ENCODE measurements around the gene SLC15A4.

- TF ChIP-seq MAFK (IDR thresholded peaks at IDR 0.05; ENCODE audit: low read length) (no peak), SETDB1 (IDR thresholded peaks at IDR 0.05; ENCODE audit: low read length) (no peak), ARID4B (CRISPR knock-in tag; IDR thresholded peaks at IDR 0.05) (no peak), CTCF (IDR thresholded peaks at IDR 0.05 in 2 of 3, conservative IDR thresholded peaks at IDR 0.05 in 1 of 3; ENCODE audit: insufficient read depth in 2 of 3, low read depth in 1 of 3, low read length in 3 of 3) (no peak), MXI1 (IDR thresholded peaks at IDR 0.05; ENCODE audit: low read depth, low read length) (no peak), TARDBP (IDR thresholded peaks at IDR 0.05) (no peak), ZSCAN29 (IDR thresholded peaks at IDR 0.05) (no peak), EZH2 (IDR thresholded peaks at IDR 0.05; ENCODE audit: borderline replicate concordance, low read depth, low read length) (no peak), BCOR (IDR thresholded peaks at IDR 0.05) (no peak), SRF (CRISPR knock-in tag; IDR thresholded peaks at IDR 0.05) (no peak), DNMT1 (IDR thresholded peaks at IDR 0.05) (no peak), TCF3 (CRISPR knock-in tag; IDR thresholded peaks at IDR 0.05) (no peak), ILK (tag; IDR thresholded peaks at IDR 0.05; ENCODE audit: borderline replicate concordance, low read depth) (no peak)
These were observed 43.9 kb downstream of the SLC15A4 start for GRCh38 chr12:128779901-128780300.
